GM12801 (cell line): ENCODE results near the gene SUOX.

Source experiments
- TF ChIP-seq, protein P1 (sequence below): IDR thresholded peaks from one replicate; pipeline ENCODE4 v1.5.1; 2011; ENCODE audit warnings: control low read depth; ENCODE audit not compliant: insufficient read length; ENCODE audit errors: extremely low read depth

The SUOX gene

DNA sequence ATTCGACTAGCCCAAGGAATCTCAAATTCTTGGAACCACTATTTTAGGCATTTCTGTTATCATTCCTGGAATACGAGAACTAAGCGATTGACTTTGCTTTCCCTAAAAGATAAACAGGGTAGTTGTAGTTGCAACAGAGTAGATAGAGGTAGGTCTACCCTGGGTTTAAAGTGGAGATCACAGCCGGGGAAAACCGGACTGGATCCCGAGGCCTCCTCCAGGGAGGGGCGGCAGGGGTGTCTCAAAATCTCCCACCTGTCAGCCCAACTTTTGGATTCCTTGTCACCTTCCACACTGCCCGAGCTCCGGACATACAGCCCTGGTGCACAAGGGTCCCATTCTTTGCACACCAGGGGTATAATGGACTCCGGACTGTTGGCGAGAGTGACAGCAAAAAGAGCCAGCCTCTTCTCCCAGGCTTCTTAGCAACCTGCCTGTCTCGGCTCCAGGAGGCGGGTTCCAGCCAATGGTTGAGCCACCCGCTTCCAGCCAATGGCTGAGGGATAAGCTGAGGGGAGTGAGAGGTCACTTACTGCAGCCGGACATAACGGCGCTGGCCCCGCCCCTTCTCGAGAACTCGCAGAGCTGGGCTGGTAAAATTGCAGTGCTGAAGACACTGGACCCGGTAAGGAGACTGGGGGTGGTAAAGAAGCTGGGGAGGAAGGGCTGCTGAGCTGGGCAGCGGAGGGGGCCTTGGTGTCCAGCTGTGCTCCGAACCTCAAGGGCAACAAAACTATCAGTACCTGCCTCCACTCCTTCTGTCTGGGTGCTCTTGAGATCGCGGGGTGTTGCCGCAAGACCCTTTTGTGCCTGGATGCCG lies at the start of gene SUOX:
Gene SUOX, plus strand, starts transcription at position 562 of the 820 bp plus-strand sequence. CDS start 4,946 bp downstream, outside the sequence.
- TF ChIP-seq, protein P1, sequence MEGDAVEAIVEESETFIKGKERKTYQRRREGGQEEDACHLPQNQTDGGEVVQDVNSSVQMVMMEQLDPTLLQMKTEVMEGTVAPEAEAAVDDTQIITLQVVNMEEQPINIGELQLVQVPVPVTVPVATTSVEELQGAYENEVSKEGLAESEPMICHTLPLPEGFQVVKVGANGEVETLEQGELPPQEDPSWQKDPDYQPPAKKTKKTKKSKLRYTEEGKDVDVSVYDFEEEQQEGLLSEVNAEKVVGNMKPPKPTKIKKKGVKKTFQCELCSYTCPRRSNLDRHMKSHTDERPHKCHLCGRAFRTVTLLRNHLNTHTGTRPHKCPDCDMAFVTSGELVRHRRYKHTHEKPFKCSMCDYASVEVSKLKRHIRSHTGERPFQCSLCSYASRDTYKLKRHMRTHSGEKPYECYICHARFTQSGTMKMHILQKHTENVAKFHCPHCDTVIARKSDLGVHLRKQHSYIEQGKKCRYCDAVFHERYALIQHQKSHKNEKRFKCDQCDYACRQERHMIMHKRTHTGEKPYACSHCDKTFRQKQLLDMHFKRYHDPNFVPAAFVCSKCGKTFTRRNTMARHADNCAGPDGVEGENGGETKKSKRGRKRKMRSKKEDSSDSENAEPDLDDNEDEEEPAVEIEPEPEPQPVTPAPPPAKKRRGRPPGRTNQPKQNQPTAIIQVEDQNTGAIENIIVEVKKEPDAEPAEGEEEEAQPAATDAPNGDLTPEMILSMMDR = no peak

DNA sequence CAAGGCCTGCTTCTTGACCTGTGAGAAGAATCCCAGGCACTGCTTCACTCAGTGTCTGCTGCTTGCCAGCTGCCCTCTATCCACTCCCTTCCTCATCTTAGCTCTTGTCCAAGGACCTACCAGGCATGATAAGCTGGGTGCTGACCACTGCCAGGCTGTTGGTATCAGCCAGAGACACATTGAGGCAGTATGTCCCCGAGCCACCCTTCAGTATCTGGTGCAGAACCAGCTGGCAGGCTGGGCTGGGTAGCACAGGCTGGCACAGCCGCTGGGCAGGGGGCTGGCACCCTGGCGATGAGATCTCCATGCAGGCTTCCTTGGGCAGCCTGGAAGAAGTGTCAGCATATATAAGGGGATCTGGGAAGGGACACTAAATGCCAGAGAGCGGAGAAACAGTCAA lies 41.7 kb upstream of the SUOX start:
- TF ChIP-seq, protein P1 = no peak

DNA sequence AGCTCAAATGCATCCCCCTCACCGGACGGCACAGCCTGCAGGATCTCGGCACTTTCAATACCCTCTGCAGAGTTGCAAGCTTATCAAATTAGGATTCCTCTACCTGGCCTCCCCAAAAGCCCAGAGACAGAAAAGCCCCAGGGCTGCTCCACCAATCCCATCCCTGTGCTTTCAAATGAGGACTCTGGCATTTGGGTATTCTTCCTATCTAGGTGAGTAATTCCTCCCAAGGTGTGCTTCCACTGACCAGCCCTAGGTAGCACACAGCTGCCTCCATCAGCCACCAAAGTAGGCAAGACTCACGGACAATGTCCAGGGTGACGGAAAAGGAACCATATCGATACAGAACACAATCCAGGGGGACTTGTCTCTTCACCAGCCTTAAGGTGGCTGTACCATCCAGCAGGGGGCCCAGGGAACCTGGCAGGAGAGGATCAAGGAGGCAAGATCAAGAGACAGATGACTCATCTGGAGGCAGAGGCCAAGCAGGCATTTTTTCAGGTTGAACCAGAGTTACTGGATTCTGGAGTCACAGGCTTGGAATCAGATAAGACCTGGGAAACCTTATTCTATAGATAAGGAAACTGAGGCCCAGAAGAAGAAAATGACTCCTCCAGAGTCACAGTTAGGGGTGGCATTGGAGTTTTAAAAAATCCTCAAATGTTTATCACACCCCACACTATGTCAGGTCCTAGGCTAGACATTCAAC lies 41.1 kb upstream of the SUOX start:
- TF ChIP-seq, protein P1 = no peak

DNA sequence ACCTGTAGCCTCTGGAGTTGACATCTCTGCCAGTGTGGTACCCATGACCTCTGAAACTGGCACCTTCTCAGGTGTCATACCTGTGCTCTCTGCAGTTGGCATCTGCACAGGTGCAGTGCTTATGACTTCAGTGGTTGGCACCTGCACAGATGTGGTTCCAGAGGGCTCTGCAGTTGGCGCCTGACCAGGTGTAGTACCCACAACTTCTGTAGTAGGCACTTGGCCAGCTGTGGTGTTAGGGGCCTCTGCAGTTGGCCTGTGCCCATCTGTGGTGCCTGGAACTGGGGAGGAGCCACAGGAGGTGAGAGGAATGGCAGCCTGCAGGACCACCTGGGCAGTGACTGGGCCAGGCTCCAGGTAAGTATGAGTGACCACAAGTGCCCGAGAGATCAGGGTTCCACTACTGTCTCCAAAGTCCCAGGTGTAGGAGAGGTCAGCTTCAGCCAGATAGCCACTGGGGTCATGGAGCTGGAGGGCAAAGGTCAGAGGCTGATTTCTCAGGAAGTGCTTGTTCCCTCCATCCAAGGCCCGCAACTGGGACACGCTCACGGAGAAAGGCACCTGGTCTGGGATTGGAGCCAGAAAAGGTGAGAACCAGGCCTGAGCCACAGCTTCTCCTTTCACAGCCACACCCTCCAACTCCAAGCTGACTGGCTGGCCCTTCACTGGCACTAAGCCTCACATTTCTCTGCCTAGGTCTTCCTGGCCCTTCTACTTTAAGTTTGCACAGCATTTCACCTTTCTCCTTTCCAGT lies 39.8 kb upstream of the SUOX start:
- TF ChIP-seq, protein P1 = no peak

DNA sequence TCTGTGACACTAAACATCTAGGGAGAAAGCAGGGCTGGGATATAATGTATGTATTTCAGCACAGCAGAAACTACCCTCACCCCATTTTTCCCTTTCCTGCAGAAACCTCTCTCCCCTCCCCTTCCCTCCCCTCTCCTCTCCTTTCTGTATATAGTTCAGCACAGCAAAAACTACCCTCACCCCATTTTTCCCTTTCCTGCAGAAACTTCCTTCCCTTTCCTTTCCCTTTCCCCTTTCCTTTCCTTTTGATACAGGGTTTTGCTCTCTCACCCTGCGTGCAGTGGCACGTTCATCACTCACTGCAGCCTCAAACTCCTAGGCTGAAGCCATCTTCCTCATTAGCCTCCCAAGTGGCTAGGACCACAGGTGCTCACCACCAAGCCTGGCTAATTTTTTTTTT lies 33.3 kb upstream of the SUOX start:
- TF ChIP-seq, protein P1 = no peak

DNA sequence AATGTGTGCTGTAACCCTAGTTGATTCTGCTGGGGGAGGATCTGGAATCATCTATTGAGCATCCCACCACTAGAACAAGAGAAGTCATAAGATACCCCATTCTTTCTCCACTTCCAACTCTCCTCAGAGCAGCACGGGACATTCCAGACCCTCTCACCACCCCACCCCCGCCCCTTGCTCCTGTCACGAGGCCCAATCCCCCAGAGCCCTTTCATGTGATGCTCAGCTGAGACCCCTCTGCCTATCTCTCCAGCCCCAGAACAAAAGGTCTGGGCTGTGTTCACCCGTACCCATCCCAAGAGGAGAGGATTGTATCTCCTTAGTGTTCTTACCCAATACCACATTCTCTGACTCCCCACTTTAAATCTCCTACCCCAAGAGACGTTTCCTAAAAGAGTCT lies 31.8 kb upstream of the SUOX start:
- TF ChIP-seq, protein P1 = no peak

DNA sequence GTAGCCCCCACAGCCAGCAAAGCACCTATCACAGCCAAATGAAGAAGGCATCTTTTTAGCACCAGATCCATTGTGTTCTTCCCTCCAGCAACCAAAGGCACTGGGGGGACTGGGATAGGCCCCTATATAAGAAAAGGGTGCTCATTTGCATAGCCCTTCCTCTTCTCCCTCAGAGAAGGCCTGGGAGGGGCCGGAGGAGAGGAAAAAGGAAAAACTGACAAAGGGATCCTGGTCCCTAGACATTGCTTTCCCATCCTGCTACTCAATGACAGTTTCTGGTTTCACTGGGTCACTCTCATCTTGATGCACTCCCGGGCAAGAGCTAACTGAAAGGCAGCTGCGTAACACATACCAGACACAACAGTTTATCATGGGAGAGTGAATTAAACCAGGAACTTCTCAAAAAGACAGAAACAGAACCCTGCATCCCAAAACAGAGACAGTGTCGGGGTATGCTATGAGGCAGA lies 31.1 kb upstream of the SUOX start, which contains the start of gene PMEL:
Gene PMEL, minus strand, starts transcription at position 102 of the 467 bp plus-strand sequence. Its CDS starts 31 bp downstream, at position 71.
- TF ChIP-seq, protein P1 = no peak
